ENCODE measurements around the gene NHERF1.

The NHERF1 gene

DNA sequence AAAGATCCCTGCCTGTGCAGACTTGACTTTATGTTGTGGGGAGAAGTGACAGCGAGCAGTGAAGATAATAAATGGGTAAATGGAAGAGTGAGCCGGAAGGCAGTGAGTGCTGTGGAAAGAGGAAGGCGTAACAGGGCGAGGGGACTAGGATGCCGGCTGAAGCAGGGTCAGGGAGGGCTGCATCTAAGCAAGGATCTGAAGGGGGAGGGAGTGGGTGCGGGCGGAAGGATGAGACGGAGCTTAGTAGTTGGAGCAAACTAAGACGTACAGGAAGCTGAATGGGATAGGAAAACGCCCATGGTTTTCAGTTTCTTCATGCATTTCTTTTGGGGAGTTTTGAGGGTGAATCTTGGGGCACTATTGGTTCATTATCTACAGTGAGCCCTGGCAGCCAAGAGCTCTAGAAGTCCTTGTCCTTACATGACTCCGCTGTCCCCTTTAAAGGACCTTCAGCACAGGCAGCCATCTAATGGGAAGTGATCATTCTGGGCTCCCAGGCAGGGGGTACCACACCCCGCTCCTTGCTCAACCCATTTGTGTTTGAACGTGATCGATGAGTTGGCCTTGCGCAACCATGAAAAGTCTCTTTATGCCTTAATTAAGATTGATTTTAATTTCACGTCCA, 38.1 kb downstream of the NHERF1 start:
- TF ChIP-seq TAF1 (IDR thresholded peaks at IDR 0.05; ENCODE audit: borderline replicate concordance, insufficient read depth, low read length), result no peak
- no peak for TF ChIP-seq POLR2AphosphoS5 (IDR thresholded peaks at IDR 0.05; ENCODE audit: low read depth, low read length)
- TF ChIP-seq REST (IDR thresholded peaks at IDR 0.05; ENCODE audit: insufficient read depth in 1 of 2, low read depth in 2 of 2, low read length in 2 of 2), result no peak
- no peak for TF ChIP-seq FOXP2 (optimal IDR thresholded peaks at IDR 0.05; ENCODE audit: borderline replicate concordance, extremely low read depth, extremely low read length, insufficient read depth)
- TF ChIP-seq SIN3A (IDR thresholded peaks at IDR 0.05; ENCODE audit: borderline replicate concordance, insufficient read depth, low read length), result no peak

GRCh38 chr17:74790161-74791058, 42.0 kb downstream of the NHERF1 start:
- TF ChIP-seq REST (IDR thresholded peaks at IDR 0.05; ENCODE audit: insufficient read depth in 1 of 2, low read depth in 2 of 2, low read length in 2 of 2), result no peak
- no peak for TF ChIP-seq FOXP2 (optimal IDR thresholded peaks at IDR 0.05; ENCODE audit: borderline replicate concordance, extremely low read depth, extremely low read length, insufficient read depth)
- no peak for TF ChIP-seq SIN3A (IDR thresholded peaks at IDR 0.05; ENCODE audit: borderline replicate concordance, insufficient read depth, low read length)
- no peak for TF ChIP-seq TAF1 (IDR thresholded peaks at IDR 0.05; ENCODE audit: borderline replicate concordance, insufficient read depth, low read length)
- TF ChIP-seq POLR2AphosphoS5 (IDR thresholded peaks at IDR 0.05; ENCODE audit: low read depth, low read length), result no peak

GRCh38 chr17:74792586-74793105, 44.2 kb downstream of the NHERF1 start:
- TF ChIP-seq TAF1 (IDR thresholded peaks at IDR 0.05; ENCODE audit: borderline replicate concordance, insufficient read depth, low read length) (no peak), FOXP2 (optimal IDR thresholded peaks at IDR 0.05; ENCODE audit: borderline replicate concordance, extremely low read depth, extremely low read length, insufficient read depth) (no peak), SIN3A (IDR thresholded peaks at IDR 0.05; ENCODE audit: borderline replicate concordance, insufficient read depth, low read length) (no peak), REST (IDR thresholded peaks at IDR 0.05; ENCODE audit: insufficient read depth in 1 of 2, low read depth in 2 of 2, low read length in 2 of 2) (no peak), POLR2AphosphoS5 (IDR thresholded peaks at IDR 0.05; ENCODE audit: low read depth, low read length) (no peak)

DNA sequence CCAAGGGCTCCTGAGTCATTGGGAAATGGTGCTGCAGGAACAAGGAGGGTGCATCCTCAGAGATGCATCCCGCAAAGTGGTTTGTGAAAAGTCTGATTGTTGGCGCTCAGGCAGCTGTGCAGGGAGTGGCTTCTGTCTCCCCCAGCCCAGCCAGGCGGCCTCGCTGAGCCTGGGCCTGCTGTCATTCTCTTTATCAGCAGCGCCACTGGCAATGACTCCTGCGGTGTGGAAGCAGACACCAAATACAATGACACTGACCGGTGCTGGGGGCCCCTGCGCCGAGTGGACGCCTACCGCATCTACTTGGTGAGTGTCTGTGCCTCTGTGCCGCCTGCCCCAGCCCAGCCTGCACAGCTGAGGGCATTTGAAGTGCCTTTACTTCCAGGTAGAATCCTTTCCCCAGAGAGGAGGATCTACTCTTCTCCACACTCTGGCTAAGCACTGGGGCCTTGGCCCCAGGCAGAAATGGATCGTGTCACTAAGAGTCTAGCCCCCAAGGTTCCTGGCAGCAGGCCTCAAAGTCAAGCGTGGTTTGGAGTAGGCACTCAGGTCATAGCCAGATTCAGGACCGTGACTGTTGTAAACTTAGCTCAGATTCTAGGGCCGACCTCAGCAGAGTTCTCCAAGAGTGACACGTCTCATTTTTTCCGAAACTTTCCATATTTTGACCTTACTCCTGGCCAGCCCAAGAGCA, 47.0 kb downstream of the NHERF1 start:
- TF ChIP-seq SIN3A (IDR thresholded peaks at IDR 0.05; ENCODE audit: borderline replicate concordance, insufficient read depth, low read length) (no peak), TAF1 (IDR thresholded peaks at IDR 0.05; ENCODE audit: borderline replicate concordance, insufficient read depth, low read length) (no peak), REST (IDR thresholded peaks at IDR 0.05; ENCODE audit: insufficient read depth in 1 of 2, low read depth in 2 of 2, low read length in 2 of 2) (no peak), FOXP2 (optimal IDR thresholded peaks at IDR 0.05; ENCODE audit: borderline replicate concordance, extremely low read depth, extremely low read length, insufficient read depth) (no peak), POLR2AphosphoS5 (IDR thresholded peaks at IDR 0.05; ENCODE audit: low read depth, low read length) (no peak)
